NCI-H1694 (cell line): ENCODE results near the gene HERPUD2.
"Not testable (repeated sequence)": the region's sequence is repeated elsewhere in the genome, so short reads cannot be mapped to it uniquely, and the experiment has no call there.

ENCODE experiments used
- DNase-seq: peaks from one replicate; lab custom pipeline; 2025; lab: John Stamatoyannopoulos, UW

Gene HERPUD2

GRCh38 chr7:35714407-35714806 lies 19.5 kb upstream of the HERPUD2 start:
- DNase-seq, result no peak

DNA sequence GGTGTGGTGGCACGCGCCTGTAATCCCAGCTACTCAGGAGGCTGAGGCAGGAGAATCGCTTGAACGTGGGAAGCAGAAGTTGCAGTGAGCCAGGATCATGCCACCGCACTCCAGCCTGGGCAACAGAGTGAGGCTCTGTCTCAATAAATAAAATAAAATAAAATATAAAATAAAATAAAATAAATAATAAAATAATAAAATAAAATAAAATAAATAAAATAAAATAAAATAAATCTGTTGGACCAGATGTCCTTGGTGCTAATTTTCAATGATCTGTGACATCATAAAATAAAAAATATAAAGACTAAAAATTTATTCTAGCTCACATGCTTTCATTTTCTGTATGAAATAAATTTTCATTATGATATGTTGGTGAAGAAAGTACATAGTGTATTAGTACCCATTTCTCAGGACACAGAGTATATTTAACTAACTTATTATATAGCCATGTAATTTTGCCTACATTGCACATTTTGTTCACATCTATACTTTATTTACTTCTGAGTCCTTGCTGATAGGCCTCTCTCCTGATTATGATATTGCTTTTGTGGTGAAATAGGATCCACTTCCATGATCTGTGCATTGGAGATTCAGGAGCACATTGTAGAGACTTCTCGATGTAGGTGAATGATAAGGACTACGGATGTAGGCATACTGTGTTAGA lies 17.8 kb upstream of the HERPUD2 start:
- no peak for DNase-seq

DNA sequence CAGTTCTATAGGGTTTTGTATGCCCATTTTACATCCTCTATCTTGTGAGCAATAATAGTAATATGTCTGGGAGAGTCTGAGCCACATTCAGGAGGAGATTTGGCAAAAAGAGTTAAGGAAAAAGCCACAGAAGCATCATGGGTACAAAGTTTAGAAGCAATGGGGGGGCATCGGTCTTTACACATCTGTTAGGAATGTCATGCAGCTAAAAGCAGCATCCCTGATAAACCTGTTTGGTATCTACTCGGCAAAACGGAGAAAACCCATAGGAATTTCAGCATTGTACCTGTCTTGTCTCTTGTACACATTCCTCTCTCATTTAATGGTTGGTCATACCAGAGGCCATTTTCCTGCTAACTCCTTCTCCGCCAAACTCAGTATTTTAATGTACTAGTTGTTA lies 12.5 kb upstream of the HERPUD2 start:
- DNase-seq, result no peak

DNA sequence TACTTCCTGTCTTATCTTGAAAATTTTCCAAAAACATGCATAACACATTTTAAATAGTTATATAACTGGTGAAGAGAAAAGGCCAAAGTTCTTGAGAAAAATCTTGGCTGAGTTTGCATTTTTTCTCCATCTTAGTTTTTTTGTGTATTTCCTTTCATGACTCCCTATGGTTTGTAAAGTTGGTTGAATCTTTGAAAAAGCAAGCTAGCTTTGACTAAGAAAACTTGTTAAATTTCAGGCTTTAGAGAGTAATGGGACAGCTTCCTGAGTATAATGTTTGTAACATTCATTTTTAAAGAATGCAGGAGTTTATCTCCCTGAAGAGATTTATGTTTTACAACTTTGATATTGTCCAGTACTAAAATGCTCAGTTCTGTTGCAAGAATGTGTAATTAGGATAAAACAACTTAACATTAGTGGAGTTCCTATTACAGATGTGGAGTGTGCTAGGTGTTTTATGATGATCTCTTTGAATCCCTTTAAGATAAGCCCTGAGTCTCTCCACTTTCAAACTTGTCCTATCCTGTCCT lies 11.1 kb upstream of the HERPUD2 start:
- DNase-seq, result no peak

- DNase-seq, result no peak
Measured at GRCh38 chr7:35704261-35704660, 9.3 kb upstream of the HERPUD2 start.

- DNase-seq, result no peak
Measured at GRCh38 chr7:35702541-35702940, 7.6 kb upstream of the HERPUD2 start.

GRCh38 chr7:35701287-35701900 lies 6.5 kb upstream of the HERPUD2 start:
- no peak for DNase-seq

DNA sequence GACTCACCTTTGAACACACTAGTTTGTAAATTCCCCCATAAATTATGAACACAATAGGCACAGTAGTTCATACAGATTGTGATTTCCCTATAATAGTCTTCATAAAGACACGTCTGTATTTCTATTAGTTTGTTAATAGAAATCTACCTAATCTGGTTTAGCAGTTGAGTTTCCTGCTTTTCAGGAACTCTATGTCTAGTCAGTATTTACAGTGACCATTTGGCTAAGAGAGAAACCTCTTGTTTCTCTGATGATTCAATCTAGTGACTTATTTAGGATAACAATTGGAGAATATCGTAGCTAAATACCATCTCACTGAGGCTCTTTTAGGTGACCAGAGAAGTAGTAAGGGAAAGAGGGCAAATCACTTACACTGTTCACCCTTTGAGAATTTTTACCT lies 5.9 kb upstream of the HERPUD2 start:
- DNase-seq, result no peak

DNA sequence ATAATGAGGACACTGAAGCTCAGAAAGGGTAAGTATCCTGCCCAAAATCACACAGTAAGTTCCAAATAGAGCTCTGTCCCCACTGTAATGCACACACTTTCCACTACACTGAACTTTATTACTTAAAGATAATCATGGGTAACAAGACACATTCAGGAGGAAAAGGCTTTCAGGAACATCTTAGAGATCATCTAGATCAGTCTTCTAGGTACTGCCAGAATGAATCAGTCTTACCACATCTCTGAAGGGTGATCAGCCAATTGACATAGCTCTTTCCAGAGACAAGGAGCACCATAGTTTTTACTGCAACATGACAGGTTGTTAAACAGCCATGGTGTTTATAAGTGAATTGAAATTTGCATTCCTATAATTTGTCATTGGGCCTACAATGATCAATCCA lies 5.4 kb upstream of the HERPUD2 start:
- DNase-seq, result no peak

DNA sequence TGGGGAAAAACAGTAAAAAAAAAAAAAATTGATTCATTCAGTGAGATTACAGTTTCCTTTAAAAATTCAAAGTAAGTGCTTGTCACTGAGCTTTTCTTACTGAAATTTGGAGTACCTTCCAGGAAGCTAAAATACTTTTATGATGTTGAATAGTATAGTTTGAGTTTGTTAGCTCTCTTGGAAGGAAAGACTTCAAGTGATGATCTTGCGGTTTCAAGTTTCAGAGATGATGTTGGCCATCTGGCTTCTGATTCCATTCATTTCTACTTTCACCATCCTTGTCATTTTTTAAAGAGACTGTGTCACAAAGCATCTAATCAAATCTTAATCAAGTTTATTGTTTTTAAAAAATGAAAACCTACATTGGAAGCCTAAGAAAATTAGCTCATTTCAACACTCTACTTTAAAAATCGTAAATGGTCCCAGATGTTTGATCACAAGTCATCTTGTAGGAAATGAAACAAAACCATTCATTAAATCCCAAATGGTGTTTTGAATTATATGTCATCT lies 4.9 kb upstream of the HERPUD2 start:
- DNase-seq, result no peak

DNA sequence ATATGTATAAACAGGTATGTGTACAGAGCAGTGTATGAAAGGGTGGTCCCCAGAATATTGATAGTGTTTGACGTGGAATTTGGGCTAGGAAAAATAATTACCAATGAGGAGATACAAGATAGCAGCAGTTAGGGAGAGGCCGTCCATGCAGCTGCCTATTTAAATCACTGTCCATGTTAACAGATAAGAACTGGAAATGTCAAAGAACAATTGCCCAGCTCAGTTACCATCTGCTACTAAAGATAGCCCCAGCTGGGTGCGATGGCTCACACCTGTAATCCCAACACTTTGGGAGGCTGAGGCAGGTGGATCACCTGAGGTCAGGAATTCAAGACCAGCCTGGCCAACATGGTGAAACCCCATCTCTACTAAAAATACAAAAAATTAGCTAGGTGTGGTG lies 3.4 kb upstream of the HERPUD2 start:
- DNase-seq, result not testable (repeated sequence)

GRCh38 chr7:35697414-35698175 lies 2.7 kb upstream of the HERPUD2 start:
- DNase-seq, result no peak

DNA sequence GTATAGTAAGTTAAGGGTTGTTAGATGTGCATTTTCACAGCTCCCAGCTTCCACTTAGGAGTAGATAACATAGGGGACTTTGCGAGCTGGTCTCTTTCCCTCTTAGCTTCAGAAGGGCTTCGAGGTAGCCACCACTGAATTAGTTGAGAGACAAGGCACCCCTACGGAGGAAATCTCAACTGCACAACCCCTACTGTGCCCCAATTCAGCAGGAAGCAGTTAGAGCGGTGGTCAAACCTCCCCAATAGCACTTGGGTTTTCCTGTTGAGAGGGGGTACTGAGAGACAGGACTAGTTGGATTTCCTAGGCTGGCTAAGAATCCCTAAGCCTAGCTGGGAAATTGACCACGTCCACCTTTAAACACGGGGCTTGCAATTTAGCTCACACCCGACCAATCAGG lies 1.1 kb upstream of the HERPUD2 start:
- DNase-seq, result no peak

GRCh38 chr7:35695473-35695850 lies 527 bp upstream of the HERPUD2 start:
- no peak for DNase-seq

GRCh38 chr7:35694161-35694783 lies 663 bp downstream of the HERPUD2 start:
- DNase-seq, result no peak

- DNase-seq, result no peak
Measured at GRCh38 chr7:35691827-35692307, 3.1 kb downstream of the HERPUD2 start.

DNA sequence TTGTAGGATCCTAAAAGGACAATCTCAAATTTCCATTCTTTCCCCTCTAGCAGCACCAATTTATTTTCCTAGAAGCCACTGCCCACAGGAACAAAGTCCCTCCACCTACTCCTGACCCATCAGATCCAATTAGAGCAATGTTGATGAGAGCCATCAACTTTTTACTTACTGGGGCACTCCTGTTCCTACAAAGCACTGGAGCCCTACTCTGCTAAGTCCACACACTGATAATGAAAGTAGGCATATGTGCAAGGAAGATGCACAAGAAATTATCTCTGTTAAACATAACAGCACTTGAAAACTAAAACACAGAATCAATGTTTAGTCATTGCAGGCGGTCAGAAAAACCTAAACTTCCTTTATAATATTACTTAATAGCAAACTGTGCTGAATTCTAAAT lies 3.6 kb downstream of the HERPUD2 start:
- no peak for DNase-seq

- not testable (repeated sequence) for DNase-seq
Measured at GRCh38 chr7:35690614-35691013, 4.3 kb downstream of the HERPUD2 start.

- no peak for DNase-seq
Measured at GRCh38 chr7:35685781-35686180, 9.2 kb downstream of the HERPUD2 start.

- no peak for DNase-seq
Measured at GRCh38 chr7:35681231-35682029, 13.5 kb downstream of the HERPUD2 start.

- no peak for DNase-seq
Measured at GRCh38 chr7:35680403-35681013, 14.4 kb downstream of the HERPUD2 start.
